Measurements from ENCODE around the gene FBN2.
A peak's percentile ranks its signal among the peaks of the same experiment; 100 is the strongest.

FBN2 gene

GRCh38 chr5:128376577-128376976, 161.5 kb downstream of the FBN2 start:
- no peaks in the 10 kb centered on the region for H3K36me3 ChIP-seq
- TF ChIP-seq Cebpa-rat (IDR thresholded peaks at IDR 0.05): no peak
- H3K27ac ChIP-seq: no peak overlapping the region
- H3K9me3 ChIP-seq (replicated peaks in 1 of 11): no peaks in the 10 kb centered on the region
- H3K9ac ChIP-seq: no peak overlapping the region
- no peak overlapping the region for H3K4me2 ChIP-seq
- no peaks in the 10 kb centered on the region for H4K20me1 ChIP-seq
- no peaks in the 10 kb centered on the region for H3K4me1 ChIP-seq
- no peak overlapping the region for H3K4me3 ChIP-seq
- H3K27me3 ChIP-seq: no peaks in the 10 kb centered on the region

- no peaks in the 10 kb centered on the region for H3K27me3 ChIP-seq
- no peak overlapping the region for H3K27ac ChIP-seq
- H3K9ac ChIP-seq: no peak overlapping the region
- TF ChIP-seq Cebpa-rat (IDR thresholded peaks at IDR 0.05): no peak
- H4K20me1 ChIP-seq: no peaks in the 10 kb centered on the region
- H3K36me3 ChIP-seq: no peaks in the 10 kb centered on the region
- H3K4me3 ChIP-seq: no peak overlapping the region
- H3K4me1 ChIP-seq: no peaks in the 10 kb centered on the region
- no peak overlapping the region for H3K4me2 ChIP-seq
- no peaks in the 10 kb centered on the region for H3K9me3 ChIP-seq (replicated peaks in 1 of 11)
Observed at GRCh38 chr5:128366147-128366546, 171.9 kb downstream of the FBN2 start.

- no peak overlapping the region for H3K9ac ChIP-seq
- no peaks in the 10 kb centered on the region for H4K20me1 ChIP-seq
- H3K4me2 ChIP-seq: no peak overlapping the region
- H3K9me3 ChIP-seq (replicated peaks in 1 of 11): no peaks in the 10 kb centered on the region
- no peaks in the 10 kb centered on the region for H3K4me1 ChIP-seq
- no peaks in the 10 kb centered on the region for H3K27me3 ChIP-seq
- H3K27ac ChIP-seq: no peak overlapping the region
- H3K36me3 ChIP-seq: no peaks in the 10 kb centered on the region
- no peak for TF ChIP-seq Cebpa-rat (IDR thresholded peaks at IDR 0.05)
- no peak overlapping the region for H3K4me3 ChIP-seq
Observed at GRCh38 chr5:128362370-128362769, 175.7 kb downstream of the FBN2 start.

- no peak overlapping the region for H3K27ac ChIP-seq
- no peak for TF ChIP-seq Cebpa-rat (IDR thresholded peaks at IDR 0.05)
Observed at GRCh38 chr5:128358826-128359225, 179.2 kb downstream of the FBN2 start.

GRCh38 chr5:128357226-128357625, 180.8 kb downstream of the FBN2 start:
- H3K9ac ChIP-seq: no peak overlapping the region
- no peaks in the 10 kb centered on the region for H3K4me1 ChIP-seq
- H3K4me2 ChIP-seq: no peak overlapping the region
- H3K27ac ChIP-seq: no peak overlapping the region
- H3K9me3 ChIP-seq (replicated peaks in 1 of 11): no peaks in the 10 kb centered on the region
- no peaks in the 10 kb centered on the region for H4K20me1 ChIP-seq
- TF ChIP-seq Cebpa-rat (IDR thresholded peaks at IDR 0.05): no peak
- H3K27me3 ChIP-seq: no peaks in the 10 kb centered on the region
- no peaks in the 10 kb centered on the region for H3K36me3 ChIP-seq
- H3K4me3 ChIP-seq: no peak overlapping the region

More at GRCh38 chr5:128358826-128359225, 179.2 kb downstream of the FBN2 start:
- Histone ChIP-seq H3K36me3 (no peaks in the 10 kb centered on the region), H3K4me3 (no peak overlapping the region), H3K9ac (no peak overlapping the region), H4K20me1 (no peaks in the 10 kb centered on the region), H3K4me1 (no peaks in the 10 kb centered on the region), H3K9me3 (replicated peaks in 1 of 11) (no peaks in the 10 kb centered on the region), H3K27me3 (no peaks in the 10 kb centered on the region), H3K4me2 (no peak overlapping the region)

- no peak for TF ChIP-seq Cebpa-rat (IDR thresholded peaks at IDR 0.05)
Observed at GRCh38 chr5:128355961-128356360, 182.1 kb downstream of the FBN2 start.

GRCh38 chr5:128353441-128354107, 184.5 kb downstream of the FBN2 start:
- Histone ChIP-seq H3K4me3 (no peak overlapping the region), H4K20me1 (no peaks in the 10 kb centered on the region), H3K36me3 (no peaks in the 10 kb centered on the region), H3K27me3 (no peaks in the 10 kb centered on the region), H3K9ac (no peak overlapping the region), H3K4me1 (no peaks in the 10 kb centered on the region), H3K4me2 (no peak overlapping the region), H3K9me3 (replicated peaks in 1 of 11) (no peaks in the 10 kb centered on the region), H3K27ac (no peak overlapping the region)
- no peak for TF ChIP-seq Cebpa-rat (IDR thresholded peaks at IDR 0.05)

More at GRCh38 chr5:128355961-128356360, 182.1 kb downstream of the FBN2 start:
- Histone ChIP-seq H3K4me1 (no peaks in the 10 kb centered on the region), H3K9ac (no peak overlapping the region), H3K27me3 (no peaks in the 10 kb centered on the region), H3K4me3 (no peak overlapping the region), H3K4me2 (no peak overlapping the region), H3K36me3 (no peaks in the 10 kb centered on the region), H3K27ac (no peak overlapping the region), H3K9me3 (replicated peaks in 1 of 11) (no peaks in the 10 kb centered on the region), H4K20me1 (no peaks in the 10 kb centered on the region)

GRCh38 chr5:128350705-128351104, 187.3 kb downstream of the FBN2 start:
- no peaks in the 10 kb centered on the region for H3K27me3 ChIP-seq
- H4K20me1 ChIP-seq: no peaks in the 10 kb centered on the region

GRCh38 chr5:128349044-128349858, 188.8 kb downstream of the FBN2 start:
- no peak overlapping the region for H3K9ac ChIP-seq
- no peaks in the 10 kb centered on the region for H3K9me3 ChIP-seq (replicated peaks in 1 of 11)
- H3K36me3 ChIP-seq: no peaks in the 10 kb centered on the region
- no peaks in the 10 kb centered on the region for H4K20me1 ChIP-seq
- H3K4me2 ChIP-seq: no peak overlapping the region
- no peak overlapping the region for H3K4me3 ChIP-seq
- H3K4me1 ChIP-seq: no peaks in the 10 kb centered on the region
- TF ChIP-seq Cebpa-rat (IDR thresholded peaks at IDR 0.05): no peak
- no peak overlapping the region for H3K27ac ChIP-seq
- no peaks in the 10 kb centered on the region for H3K27me3 ChIP-seq

More at GRCh38 chr5:128350705-128351104, 187.3 kb downstream of the FBN2 start:
- no peak for TF ChIP-seq Cebpa-rat (IDR thresholded peaks at IDR 0.05)
- H3K4me1 ChIP-seq: no peaks in the 10 kb centered on the region
- no peaks in the 10 kb centered on the region for H3K36me3 ChIP-seq
- no peak overlapping the region for H3K27ac ChIP-seq
- no peak overlapping the region for H3K4me3 ChIP-seq
- H3K9me3 ChIP-seq (replicated peaks in 1 of 11): no peaks in the 10 kb centered on the region
- H3K4me2 ChIP-seq: no peak overlapping the region
- H3K9ac ChIP-seq: no peak overlapping the region

GRCh38 chr5:128346038-128346437, 192.0 kb downstream of the FBN2 start:
- H3K4me1 ChIP-seq: peaks cover 0 to 7% (median under 1%) of the 10 kb centered on the region in 10 experiments; a peak in 9 of 20 replicates
- H3K27me3 ChIP-seq: no peaks in the 10 kb centered on the region
- no peak overlapping the region for H3K27ac ChIP-seq
- H3K4me2 ChIP-seq: 0 out of 22 replicates have a peak overlapping the region, but pooled peaks of 1 of the 11 experiments have one; percentile 16
- H3K9ac ChIP-seq: no peak overlapping the region
- no peak overlapping the region for H3K4me3 ChIP-seq
- H3K36me3 ChIP-seq: no peaks in the 10 kb centered on the region
- H4K20me1 ChIP-seq: no peaks in the 10 kb centered on the region
- no peak for TF ChIP-seq Cebpa-rat (IDR thresholded peaks at IDR 0.05)
- H3K9me3 ChIP-seq (replicated peaks in 1 of 11): no peaks in the 10 kb centered on the region

Data from BLaER1 treated with 17β-estradiol and CSF1 and Interleukin-3, amounts not matched to agents 10 nM and 100 nM (cell line).